ENCODE results near the gene MAN1C1.

Gene MAN1C1

DNA sequence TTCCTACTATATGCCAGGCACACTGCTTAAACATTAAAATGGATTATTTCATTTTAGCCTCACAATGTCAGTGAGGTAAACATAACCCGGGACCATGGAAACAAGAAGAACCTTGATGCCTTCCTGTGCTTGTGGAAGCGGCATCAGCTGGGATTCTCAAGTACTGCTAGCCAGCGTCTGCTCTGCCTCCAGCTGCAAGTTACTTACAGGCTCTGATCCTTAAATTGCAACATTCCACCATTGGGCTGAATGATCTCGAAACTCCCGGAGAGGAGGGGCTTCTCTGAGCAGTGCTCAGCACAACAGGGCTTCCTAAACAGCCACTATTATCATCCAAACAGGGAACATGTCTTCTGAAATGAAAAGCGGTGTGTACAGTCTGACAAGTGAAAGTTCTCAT lies 6.7 kb upstream of the MAN1C1 start:
- Histone ChIP-seq H3K36me3 (ENCODE audit: control insufficient read depth, low read depth, low read length) (no peaks in the 10 kb centered on the region), H3K9me3 (ENCODE audit: control insufficient read depth, low read depth, low read length) (no peaks in the 10 kb centered on the region), H3K27ac (ENCODE audit: low read length) (no peak overlapping the region), H3K27me3 (ENCODE audit: control insufficient read depth, insufficient read depth, low read length) (peaks cover 28% of the 10 kb centered on the region), H3K9ac (ENCODE audit: low read length) (no peak overlapping the region), H3K4me1 (ENCODE audit: control insufficient read depth, low read depth, low read length) (no peaks in the 10 kb centered on the region), H3K4me3 (ENCODE audit: low read length) (no peak overlapping the region)

DNA sequence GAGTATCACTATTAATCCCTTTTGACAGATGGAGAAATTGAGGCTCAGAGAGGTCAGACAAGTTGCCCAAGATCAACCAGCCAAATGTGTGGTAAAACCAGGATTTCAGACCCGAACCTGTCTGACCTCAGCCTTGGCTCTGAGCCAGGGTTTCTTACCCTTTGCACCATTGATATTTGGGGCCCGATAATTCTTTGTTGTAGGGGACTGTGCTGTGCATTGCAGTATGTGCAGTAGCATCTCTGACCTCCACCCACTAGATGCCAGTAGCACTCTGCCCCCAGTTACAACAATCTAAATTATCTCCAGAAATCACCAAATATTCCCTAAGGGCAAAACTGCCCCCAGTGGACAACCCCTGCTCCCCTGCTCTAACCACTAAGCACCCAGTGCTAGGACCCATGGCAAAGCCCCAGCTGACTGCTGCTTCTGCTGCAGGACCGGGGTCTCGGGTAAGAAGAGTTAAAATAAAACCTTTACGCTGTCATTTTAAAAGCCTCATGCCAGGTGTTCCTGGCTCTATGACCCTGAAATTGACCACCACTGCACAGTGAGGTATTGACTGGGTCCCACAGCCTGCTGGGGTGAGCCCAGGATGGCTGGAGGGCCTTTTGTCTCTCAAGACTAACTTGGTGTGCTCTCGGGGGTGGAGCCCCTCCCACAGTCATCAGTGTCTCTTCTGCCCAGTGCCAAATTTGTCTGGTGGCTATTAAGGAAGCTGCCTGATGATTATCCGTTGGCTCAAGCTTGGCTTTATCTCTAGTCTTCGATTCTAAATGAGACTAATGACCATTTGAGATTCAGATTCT lies 5.6 kb upstream of the MAN1C1 start:
- no peaks in the 10 kb centered on the region for H3K9me3 ChIP-seq (ENCODE audit: control insufficient read depth, low read depth, low read length)
- no peaks in the 10 kb centered on the region for H3K36me3 ChIP-seq (ENCODE audit: control insufficient read depth, low read depth, low read length)
- peaks cover 37% of the 10 kb centered on the region for H3K27me3 ChIP-seq (ENCODE audit: control insufficient read depth, insufficient read depth, low read length)
- no peak overlapping the region for H3K4me3 ChIP-seq (ENCODE audit: low read length)
- H3K9ac ChIP-seq (ENCODE audit: low read length), result no peak overlapping the region
- H3K4me1 ChIP-seq (ENCODE audit: control insufficient read depth, low read depth, low read length), result peaks cover 4% of the 10 kb centered on the region
- no peak overlapping the region for H3K27ac ChIP-seq (ENCODE audit: low read length)

DNA sequence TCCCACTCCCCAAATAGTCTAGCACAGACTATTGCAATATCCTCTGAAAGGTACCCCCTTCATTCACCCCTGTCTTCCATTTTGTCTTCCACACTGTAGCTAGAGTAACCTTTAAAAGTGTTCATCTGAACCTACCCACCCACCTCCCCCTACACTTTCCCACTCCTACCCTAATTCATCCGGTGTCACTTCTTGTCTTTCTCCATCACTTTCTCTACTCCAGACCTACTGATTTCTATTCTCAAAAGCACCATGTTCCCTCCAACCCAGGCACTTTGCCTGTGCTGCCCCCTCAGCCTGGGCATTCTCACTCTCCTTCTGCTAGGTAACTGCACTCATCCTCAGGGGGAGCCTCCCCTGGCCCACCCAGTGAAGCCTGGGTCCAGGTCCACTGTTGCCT lies 4.7 kb upstream of the MAN1C1 start:
- H3K36me3 ChIP-seq (ENCODE audit: control insufficient read depth, low read depth, low read length), result no peaks in the 10 kb centered on the region
- no peaks in the 10 kb centered on the region for H3K9me3 ChIP-seq (ENCODE audit: control insufficient read depth, low read depth, low read length)
- no peak overlapping the region for H3K9ac ChIP-seq (ENCODE audit: low read length)
- no peak overlapping the region for H3K4me3 ChIP-seq (ENCODE audit: low read length)
- H3K27me3 ChIP-seq (ENCODE audit: control insufficient read depth, insufficient read depth, low read length), result peaks cover 37% of the 10 kb centered on the region
- peaks cover 4% of the 10 kb centered on the region for H3K4me1 ChIP-seq (ENCODE audit: control insufficient read depth, low read depth, low read length)
- no peak overlapping the region for H3K27ac ChIP-seq (ENCODE audit: low read length)

DNA sequence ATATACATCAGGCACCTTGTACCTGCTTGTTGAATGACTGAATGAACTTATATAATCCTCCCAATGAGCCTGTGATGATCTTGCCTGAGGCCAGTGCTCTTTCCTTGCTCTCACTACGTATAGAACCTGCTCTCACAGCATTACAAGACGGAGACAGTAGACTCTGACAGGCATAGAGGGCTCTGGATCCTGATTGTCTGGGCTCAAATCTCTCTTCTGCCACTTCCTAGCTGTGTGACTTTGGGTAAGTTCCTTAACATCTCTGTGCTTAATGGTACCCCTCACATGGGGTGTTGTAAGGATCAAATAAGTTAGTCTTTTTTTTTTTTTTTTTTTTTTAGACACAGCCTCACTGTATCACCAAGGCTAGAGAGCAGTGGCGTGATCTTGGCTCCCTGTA lies 4.2 kb upstream of the MAN1C1 start:
- Histone ChIP-seq H3K4me1 (ENCODE audit: control insufficient read depth, low read depth, low read length) (peaks cover 4% of the 10 kb centered on the region), H3K36me3 (ENCODE audit: control insufficient read depth, low read depth, low read length) (no peaks in the 10 kb centered on the region), H3K27ac (ENCODE audit: low read length) (no peak overlapping the region), H3K27me3 (ENCODE audit: control insufficient read depth, insufficient read depth, low read length) (peaks cover 37% of the 10 kb centered on the region), H3K9ac (ENCODE audit: low read length) (no peak overlapping the region), H3K4me3 (ENCODE audit: low read length) (no peak overlapping the region), H3K9me3 (ENCODE audit: control insufficient read depth, low read depth, low read length) (no peaks in the 10 kb centered on the region)

DNA sequence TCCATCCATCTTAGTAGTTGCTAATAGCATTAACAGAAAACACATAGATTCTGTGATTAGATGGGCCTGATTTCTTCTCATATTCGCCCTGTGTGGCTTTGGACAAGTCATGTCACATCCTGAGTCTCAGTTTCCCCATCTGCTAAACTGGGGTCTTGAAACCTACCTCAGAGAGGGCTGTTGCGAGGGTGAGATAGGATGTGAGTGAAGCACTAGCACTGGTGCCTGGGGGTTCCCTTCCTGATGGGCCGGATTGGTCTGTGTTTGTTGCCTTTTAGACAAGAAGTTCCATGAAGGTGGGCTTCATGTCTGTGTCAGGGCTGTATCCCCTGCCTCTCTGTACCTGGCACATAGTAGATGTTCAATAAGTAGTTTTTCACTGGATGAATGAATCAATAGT lies 3.5 kb upstream of the MAN1C1 start:
- no peak overlapping the region for H3K9ac ChIP-seq (ENCODE audit: low read length)
- no peaks in the 10 kb centered on the region for H3K9me3 ChIP-seq (ENCODE audit: control insufficient read depth, low read depth, low read length)
- no peak overlapping the region for H3K4me3 ChIP-seq (ENCODE audit: low read length)
- no peaks in the 10 kb centered on the region for H3K36me3 ChIP-seq (ENCODE audit: control insufficient read depth, low read depth, low read length)
- peaks cover 44% of the 10 kb centered on the region for H3K27me3 ChIP-seq (ENCODE audit: control insufficient read depth, insufficient read depth, low read length)
- peaks cover 4% of the 10 kb centered on the region for H3K4me1 ChIP-seq (ENCODE audit: control insufficient read depth, low read depth, low read length)
- no peak overlapping the region for H3K27ac ChIP-seq (ENCODE audit: low read length)

DNA sequence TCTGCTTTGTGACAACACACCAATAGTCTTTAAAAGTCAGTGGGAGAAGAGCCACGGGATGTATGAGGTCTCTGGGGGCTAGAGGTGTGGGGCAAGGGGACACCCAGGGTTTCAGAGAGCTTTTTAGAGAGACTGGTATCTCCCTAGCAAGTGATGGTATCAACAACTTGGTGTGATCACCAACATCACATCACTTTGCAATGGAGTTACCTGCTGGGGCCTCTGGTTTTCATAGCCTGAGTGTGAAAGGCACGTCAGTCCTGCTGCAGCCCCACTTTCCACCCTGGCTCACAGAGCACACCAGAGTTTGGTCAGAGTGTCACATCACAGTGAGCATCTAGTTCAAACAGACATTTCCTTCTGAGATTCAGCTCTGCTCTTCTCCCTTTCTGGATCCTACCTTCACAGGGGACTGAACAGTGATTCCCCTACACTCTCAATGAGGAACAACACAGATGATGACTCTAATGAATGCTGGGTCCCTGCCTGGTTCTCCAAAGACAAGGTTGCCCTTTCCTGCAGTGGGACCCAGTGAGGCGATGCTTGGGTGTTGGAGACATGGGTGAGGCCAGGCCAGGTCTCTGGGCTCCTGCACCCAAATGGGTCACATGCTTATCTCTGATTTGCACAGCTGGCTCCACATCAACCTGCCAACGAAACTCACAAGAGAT lies 2.0 kb upstream of the MAN1C1 start:
- Histone ChIP-seq H3K27me3 (ENCODE audit: control insufficient read depth, insufficient read depth, low read length) (peaks cover 47% of the 10 kb centered on the region), H3K4me1 (ENCODE audit: control insufficient read depth, low read depth, low read length) (peaks cover 17% of the 10 kb centered on the region), H3K9ac (ENCODE audit: low read length) (no peak overlapping the region), H3K9me3 (ENCODE audit: control insufficient read depth, low read depth, low read length) (no peaks in the 10 kb centered on the region), H3K27ac (ENCODE audit: low read length) (no peak overlapping the region), H3K4me3 (ENCODE audit: low read length) (no peak overlapping the region), H3K36me3 (ENCODE audit: control insufficient read depth, low read depth, low read length) (no peaks in the 10 kb centered on the region)

DNA sequence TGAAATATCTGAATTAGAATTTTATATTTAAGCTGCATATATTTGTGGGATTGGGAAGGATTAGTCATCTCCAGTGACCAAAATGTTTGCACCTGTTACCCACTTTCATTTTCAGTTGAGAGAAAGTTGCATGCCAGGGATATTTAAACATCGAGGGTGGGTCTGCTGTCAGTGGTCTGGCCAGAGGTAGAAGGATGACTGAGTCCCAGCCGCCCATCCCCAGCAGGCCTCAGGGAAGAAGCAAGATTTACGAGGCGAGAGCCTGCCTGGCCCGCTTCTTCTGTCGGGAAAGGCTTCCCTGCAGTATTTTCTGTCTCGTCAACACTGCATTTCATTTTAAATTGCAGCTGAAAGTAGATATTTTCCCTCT lies 1.4 kb upstream of the MAN1C1 start:
- Histone ChIP-seq H3K36me3 (ENCODE audit: control insufficient read depth, low read depth, low read length) (no peaks in the 10 kb centered on the region), H3K4me3 (ENCODE audit: low read length) (no peak overlapping the region), H3K27ac (ENCODE audit: low read length) (no peak overlapping the region), H3K27me3 (ENCODE audit: control insufficient read depth, insufficient read depth, low read length) (peaks cover 42% of the 10 kb centered on the region), H3K9me3 (ENCODE audit: control insufficient read depth, low read depth, low read length) (no peaks in the 10 kb centered on the region), H3K9ac (ENCODE audit: low read length) (no peak overlapping the region), H3K4me1 (ENCODE audit: control insufficient read depth, low read depth, low read length) (peaks cover 22% of the 10 kb centered on the region)

DNA sequence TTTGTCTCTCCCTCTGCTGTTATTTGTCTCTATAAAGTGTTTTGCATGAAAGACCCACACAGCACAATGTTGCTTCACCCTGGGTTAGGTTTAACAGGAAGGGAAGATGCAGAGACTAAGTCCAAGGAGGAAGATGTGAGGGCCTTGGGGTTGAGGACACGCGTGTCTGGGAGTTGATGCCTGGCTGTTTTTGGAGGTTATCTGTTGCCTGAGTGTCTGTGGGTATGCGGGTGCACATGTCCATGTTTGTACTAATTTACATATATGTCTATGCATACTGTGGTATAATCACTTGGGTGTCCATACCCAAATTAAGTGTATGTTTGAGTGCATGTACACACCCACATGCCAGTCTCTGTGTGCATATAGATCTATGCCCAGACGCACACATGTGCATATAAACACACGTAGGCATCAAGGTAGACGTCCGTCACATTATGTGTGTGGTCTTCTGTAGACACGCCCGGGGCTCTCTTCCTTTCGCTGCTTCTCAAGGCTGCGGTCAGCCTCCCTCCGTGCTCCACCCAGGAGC lies 962 bp upstream of the MAN1C1 start:
- Histone ChIP-seq H3K4me3 (ENCODE audit: low read length) (peak overlapping the region; percentile 69), H3K27me3 (ENCODE audit: control insufficient read depth, insufficient read depth, low read length) (peaks cover 41% of the 10 kb centered on the region), H3K4me1 (ENCODE audit: control insufficient read depth, low read depth, low read length) (peaks cover 22% of the 10 kb centered on the region), H3K36me3 (ENCODE audit: control insufficient read depth, low read depth, low read length) (no peaks in the 10 kb centered on the region), H3K9me3 (ENCODE audit: control insufficient read depth, low read depth, low read length) (no peaks in the 10 kb centered on the region), H3K9ac (ENCODE audit: low read length) (peak overlapping the region; percentile 30), H3K27ac (ENCODE audit: low read length) (no peak overlapping the region)

DNA sequence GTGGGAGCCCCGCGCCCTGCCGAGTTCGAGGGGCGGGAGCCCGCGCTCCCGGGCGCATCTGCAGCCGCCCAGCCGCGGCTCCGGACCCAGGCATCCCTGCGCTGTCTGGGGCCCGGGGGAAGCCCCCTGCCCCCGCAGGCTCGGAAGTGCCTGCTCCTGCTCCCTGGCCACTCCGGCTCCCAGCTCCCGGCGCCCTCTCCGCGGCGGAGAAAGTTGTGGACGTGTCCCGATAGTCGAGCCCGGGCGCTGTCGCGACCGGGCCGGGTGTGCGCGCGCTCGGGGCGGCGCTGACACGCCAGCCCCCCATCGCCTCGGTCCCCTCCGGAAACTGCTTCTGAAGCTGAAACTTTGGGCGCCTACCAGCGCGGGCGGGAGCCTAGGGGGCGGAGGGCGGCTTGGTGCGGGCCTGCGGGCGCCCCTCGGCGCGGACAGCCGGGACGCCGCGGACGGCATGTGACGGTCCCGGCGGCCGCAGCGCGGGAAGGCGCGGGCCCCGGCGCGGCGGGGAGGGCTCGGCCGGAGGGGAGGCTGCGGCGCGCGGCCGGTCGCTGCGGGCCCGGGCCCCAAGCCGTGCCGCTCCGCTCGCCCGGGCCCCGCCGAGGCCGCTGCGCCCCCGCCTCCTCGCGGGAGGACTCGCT lies 515 bp downstream of the MAN1C1 start:
- no peak overlapping the region for H3K9ac ChIP-seq (ENCODE audit: low read length)
- no peaks in the 10 kb centered on the region for H3K9me3 ChIP-seq (ENCODE audit: control insufficient read depth, low read depth, low read length)
- no peak overlapping the region for H3K27ac ChIP-seq (ENCODE audit: low read length)
- peaks cover 22% of the 10 kb centered on the region for H3K4me1 ChIP-seq (ENCODE audit: control insufficient read depth, low read depth, low read length)
- H3K27me3 ChIP-seq (ENCODE audit: control insufficient read depth, insufficient read depth, low read length), result peaks cover 41% of the 10 kb centered on the region
- peak overlapping the region; percentile 60 for H3K4me3 ChIP-seq (ENCODE audit: low read length)
- H3K36me3 ChIP-seq (ENCODE audit: control insufficient read depth, low read depth, low read length), result no peaks in the 10 kb centered on the region

DNA sequence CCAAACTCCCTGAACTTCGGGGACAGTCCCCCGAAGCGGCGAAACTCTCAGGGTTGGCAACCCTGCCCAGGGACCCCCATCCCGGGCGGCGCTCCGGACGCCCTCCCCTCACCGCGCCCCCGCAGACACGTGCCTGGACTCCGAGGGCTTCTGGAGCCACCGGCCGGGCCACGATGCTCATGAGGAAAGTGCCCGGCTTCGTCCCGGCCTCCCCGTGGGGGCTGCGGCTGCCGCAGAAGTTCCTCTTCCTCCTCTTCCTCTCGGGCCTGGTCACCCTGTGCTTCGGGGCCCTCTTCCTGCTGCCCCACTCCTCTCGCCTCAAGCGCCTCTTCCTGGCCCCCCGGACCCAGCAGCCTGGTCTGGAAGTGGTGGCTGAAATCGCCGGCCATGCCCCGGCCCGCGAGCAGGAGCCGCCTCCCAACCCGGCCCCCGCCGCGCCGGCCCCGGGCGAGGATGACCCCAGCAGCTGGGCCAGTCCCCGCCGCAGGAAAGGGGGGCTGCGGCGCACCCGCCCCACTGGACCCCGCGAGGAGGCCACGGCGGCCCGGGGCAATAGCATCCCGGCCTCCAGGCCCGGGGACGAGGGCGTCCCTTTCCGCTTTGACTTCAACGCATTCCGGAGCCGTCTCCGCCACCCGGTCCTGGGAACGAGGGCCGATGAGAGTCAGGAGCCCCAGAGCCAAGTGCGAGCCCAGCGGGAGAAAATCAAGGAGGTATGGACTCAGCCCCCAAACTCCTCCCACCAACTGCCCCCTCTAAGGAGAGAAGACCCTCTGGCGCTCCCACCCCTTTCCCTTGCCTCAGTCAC lies 1.2 kb downstream of the MAN1C1 start:
- H3K4me1 ChIP-seq (ENCODE audit: control insufficient read depth, low read depth, low read length), result peaks cover 22% of the 10 kb centered on the region
- no peak overlapping the region for H3K27ac ChIP-seq (ENCODE audit: low read length)
- no peaks in the 10 kb centered on the region for H3K36me3 ChIP-seq (ENCODE audit: control insufficient read depth, low read depth, low read length)
- no peak overlapping the region for H3K9ac ChIP-seq (ENCODE audit: low read length)
- H3K27me3 ChIP-seq (ENCODE audit: control insufficient read depth, insufficient read depth, low read length), result peaks cover 41% of the 10 kb centered on the region
- no peaks in the 10 kb centered on the region for H3K9me3 ChIP-seq (ENCODE audit: control insufficient read depth, low read depth, low read length)
- H3K4me3 ChIP-seq (ENCODE audit: low read length), result peak overlapping the region; percentile 59

DNA sequence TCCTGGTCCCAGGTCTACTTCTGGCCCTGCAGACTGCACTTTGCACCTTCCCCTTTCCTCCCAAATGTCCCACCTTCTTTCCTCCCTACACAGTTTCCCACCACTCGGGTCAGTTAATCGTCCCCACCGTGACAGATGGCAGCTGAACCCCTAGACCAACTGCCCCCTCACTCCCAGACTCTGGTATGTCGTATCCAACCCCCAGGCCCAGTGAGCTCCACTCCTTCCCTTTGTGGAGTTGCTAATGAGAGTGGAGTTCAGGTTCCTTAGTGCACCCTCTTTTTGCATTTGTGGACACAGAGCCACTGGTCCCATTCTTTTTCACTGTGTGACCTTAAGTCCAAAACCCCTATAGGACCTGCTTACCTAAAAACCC lies 1.8 kb downstream of the MAN1C1 start:
- peak overlapping the region; percentile 59 for H3K4me3 ChIP-seq (ENCODE audit: low read length)
- H3K9ac ChIP-seq (ENCODE audit: low read length), result no peak overlapping the region
- no peaks in the 10 kb centered on the region for H3K9me3 ChIP-seq (ENCODE audit: control insufficient read depth, low read depth, low read length)
- H3K27me3 ChIP-seq (ENCODE audit: control insufficient read depth, insufficient read depth, low read length), result peaks cover 39% of the 10 kb centered on the region
- peaks cover 22% of the 10 kb centered on the region for H3K4me1 ChIP-seq (ENCODE audit: control insufficient read depth, low read depth, low read length)
- no peaks in the 10 kb centered on the region for H3K36me3 ChIP-seq (ENCODE audit: control insufficient read depth, low read depth, low read length)
- H3K27ac ChIP-seq (ENCODE audit: low read length), result no peak overlapping the region
